Measurements from ENCODE around the gene MAD1L1.

- TF ChIP-seq CTCF (conservative IDR thresholded peaks at IDR 0.05) (no peak; the same call in 1 of the 2 replicates), EZH2 (IDR thresholded peaks at IDR 0.05; ENCODE audit: low read depth) (no peak)
Measured at GRCh38 chr7:2255145-2256139, 22.7 kb upstream of the MAD1L1 start.

All from PC-9 (cell line).